Measurements from ENCODE around the gene PTPRM. TPM values are rescaled to one million over a fixed set of nuclear protein-coding genes. Genes with fewer than 3 reads are reported as not detected.

Gene PTPRM
- total RNA-seq, 1 experiment from 2014 or later: 100.0 TPM

DNA sequence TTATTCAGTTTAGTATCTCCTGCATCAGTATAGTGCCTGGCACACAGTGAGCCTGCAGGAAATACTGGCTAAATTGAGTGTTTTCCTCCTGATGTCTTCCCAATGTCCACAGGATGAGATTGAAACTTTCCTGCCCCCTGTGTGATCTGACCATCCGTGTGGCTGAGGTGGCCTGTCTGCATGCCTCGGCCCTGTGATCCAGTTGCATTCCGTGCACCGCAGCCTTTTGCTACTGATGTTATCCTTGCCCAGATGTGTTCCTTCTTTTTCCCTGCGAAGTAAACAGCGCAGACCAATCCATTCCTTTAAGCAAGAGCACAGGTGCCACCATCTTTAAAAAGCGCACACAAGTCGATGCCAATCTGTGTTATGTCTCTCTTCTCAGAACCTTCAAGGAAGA is 462.6 kb downstream of the PTPRM start:
- H3K27me3 ChIP-seq (replicated peaks; ENCODE audit: control insufficient read depth, insufficient read depth, low read length): no peaks in the 10 kb centered on the region
- Mint-ChIP-seq H3K36me3 (ENCODE audit: insufficient read depth, unreplicated experiment) (peaks cover 10% of the 10 kb centered on the region), H3K4me3 (ENCODE audit: unreplicated experiment) (no peak overlapping the region), H3K9me3 (ENCODE audit: unreplicated experiment) (no peaks in the 10 kb centered on the region), H3K27ac (ENCODE audit: unreplicated experiment) (no peak overlapping the region), H3K4me1 (ENCODE audit: low read depth, unreplicated experiment) (peaks cover 12% of the 10 kb centered on the region), H3K27me3 (ENCODE audit: insufficient read depth, unreplicated experiment) (no peaks in the 10 kb centered on the region)
- no peak for DNase-seq
- H3K4me1 ChIP-seq: peaks cover 14% of the 10 kb centered on the region; the same call in 1 of the 2 replicates
- H3K9me3 ChIP-seq: no peaks in the 10 kb centered on the region
- H3K4me3 ChIP-seq (ENCODE audit: low read depth, low read length): no peak overlapping the region
- TF ChIP-seq, protein P1, sequence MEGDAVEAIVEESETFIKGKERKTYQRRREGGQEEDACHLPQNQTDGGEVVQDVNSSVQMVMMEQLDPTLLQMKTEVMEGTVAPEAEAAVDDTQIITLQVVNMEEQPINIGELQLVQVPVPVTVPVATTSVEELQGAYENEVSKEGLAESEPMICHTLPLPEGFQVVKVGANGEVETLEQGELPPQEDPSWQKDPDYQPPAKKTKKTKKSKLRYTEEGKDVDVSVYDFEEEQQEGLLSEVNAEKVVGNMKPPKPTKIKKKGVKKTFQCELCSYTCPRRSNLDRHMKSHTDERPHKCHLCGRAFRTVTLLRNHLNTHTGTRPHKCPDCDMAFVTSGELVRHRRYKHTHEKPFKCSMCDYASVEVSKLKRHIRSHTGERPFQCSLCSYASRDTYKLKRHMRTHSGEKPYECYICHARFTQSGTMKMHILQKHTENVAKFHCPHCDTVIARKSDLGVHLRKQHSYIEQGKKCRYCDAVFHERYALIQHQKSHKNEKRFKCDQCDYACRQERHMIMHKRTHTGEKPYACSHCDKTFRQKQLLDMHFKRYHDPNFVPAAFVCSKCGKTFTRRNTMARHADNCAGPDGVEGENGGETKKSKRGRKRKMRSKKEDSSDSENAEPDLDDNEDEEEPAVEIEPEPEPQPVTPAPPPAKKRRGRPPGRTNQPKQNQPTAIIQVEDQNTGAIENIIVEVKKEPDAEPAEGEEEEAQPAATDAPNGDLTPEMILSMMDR (IDR thresholded peaks at IDR 0.05; ENCODE audit: insufficient read depth in 1 of 2, low read depth in 1 of 2, low read length in 1 of 2, severe bottlenecking in 1 of 2, unreplicated experiment in 1 of 2): no peak
- BruUV-seq (replicated peaks): no TSS peak
- H3K36me3 ChIP-seq (ENCODE audit: control insufficient read depth, insufficient read depth, low read length): no peaks in the 10 kb centered on the region
- ChIA-PET POLR2A (no interaction called here), CTCF (no interaction called here)
- intact Hi-C loops (cut with micrococcal nuclease; ENCODE audit: unreplicated experiment): loop anchor here (10.0 kb wide), 1 partner anchor 45 kb away; no protein-coding TSS in a partner anchor

DNA sequence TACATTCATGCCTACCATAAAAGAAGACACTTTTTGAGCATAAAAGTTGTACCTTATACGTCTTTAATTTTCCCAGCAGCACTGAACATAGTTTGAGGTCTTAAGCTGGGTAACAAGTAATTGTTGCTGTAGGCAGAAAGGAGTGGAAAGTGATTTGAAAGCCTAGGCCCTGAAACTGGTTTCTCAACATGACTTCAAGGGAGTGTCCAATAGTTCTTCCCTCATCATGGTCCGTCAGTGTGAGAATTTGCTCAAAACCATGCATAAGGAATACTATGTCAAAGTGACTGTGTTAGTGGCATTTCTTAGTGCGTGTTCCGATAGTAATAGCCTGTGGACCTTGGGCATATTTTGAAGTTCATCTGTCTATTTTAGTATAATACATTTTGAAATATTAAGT is 463.1 kb downstream of the PTPRM start:
- TF ChIP-seq, protein P1 (IDR thresholded peaks at IDR 0.05; ENCODE audit: insufficient read depth in 1 of 2, low read depth in 1 of 2, low read length in 1 of 2, severe bottlenecking in 1 of 2, unreplicated experiment in 1 of 2): no peak
- Histone ChIP-seq H3K4me1 (peaks cover 10% of the 10 kb centered on the region; the same call in 1 of the 2 replicates), H3K4me3 (ENCODE audit: low read depth, low read length) (no peak overlapping the region), H3K9me3 (no peaks in the 10 kb centered on the region), H3K36me3 (ENCODE audit: control insufficient read depth, insufficient read depth, low read length) (no peaks in the 10 kb centered on the region), H3K27me3 (replicated peaks; ENCODE audit: control insufficient read depth, insufficient read depth, low read length) (no peaks in the 10 kb centered on the region)
- Mint-ChIP-seq H3K27ac (ENCODE audit: unreplicated experiment) (no peak overlapping the region), H3K27me3 (ENCODE audit: insufficient read depth, unreplicated experiment) (no peaks in the 10 kb centered on the region), H3K4me1 (ENCODE audit: low read depth, unreplicated experiment) (peaks cover 12% of the 10 kb centered on the region), H3K4me3 (ENCODE audit: unreplicated experiment) (no peak overlapping the region), H3K36me3 (ENCODE audit: insufficient read depth, unreplicated experiment) (peaks cover 10% of the 10 kb centered on the region), H3K9me3 (ENCODE audit: unreplicated experiment) (no peaks in the 10 kb centered on the region)
- BruUV-seq (replicated peaks): no TSS peak
- ChIA-PET CTCF (no interaction called here), POLR2A (no interaction called here)
- intact Hi-C loops (cut with micrococcal nuclease; ENCODE audit: unreplicated experiment): no loop called here
- DNase-seq: no peak

DNA sequence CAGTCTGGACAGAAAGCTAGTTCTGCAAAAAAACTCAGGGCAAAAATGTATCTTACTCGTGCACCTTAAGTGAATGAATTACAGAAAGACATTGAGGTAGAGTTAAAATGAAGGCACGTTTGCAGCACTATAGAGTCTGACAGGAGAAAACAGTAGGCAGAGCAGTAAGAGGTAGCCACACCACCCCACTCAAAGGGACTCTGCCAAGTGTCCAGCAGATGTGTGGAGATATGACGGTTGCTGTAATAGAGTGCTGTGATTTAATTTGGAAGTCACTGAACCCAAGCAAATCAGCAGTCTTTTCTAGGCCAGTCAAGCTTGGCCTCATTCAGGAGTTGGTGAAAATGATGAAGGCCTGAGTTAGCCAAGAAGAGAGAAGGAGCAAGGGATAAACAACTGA is 464.4 kb downstream of the PTPRM start:
- no peak overlapping the region for H3K4me3 ChIP-seq (ENCODE audit: low read depth, low read length)
- no peaks in the 10 kb centered on the region for H3K27me3 Mint-ChIP-seq (ENCODE audit: insufficient read depth, unreplicated experiment)
- ChIA-PET POLR2A (no interaction called here), CTCF (no interaction called here)
- peaks cover 10% of the 10 kb centered on the region for H3K36me3 Mint-ChIP-seq (ENCODE audit: insufficient read depth, unreplicated experiment)
- intact Hi-C loops (cut with micrococcal nuclease; ENCODE audit: unreplicated experiment): no loop called here
- no peak overlapping the region for H3K4me3 Mint-ChIP-seq (ENCODE audit: unreplicated experiment)
- BruUV-seq (replicated peaks): no TSS peak
- no peak for DNase-seq
- H3K9me3 Mint-ChIP-seq (ENCODE audit: unreplicated experiment): no peaks in the 10 kb centered on the region
- H3K27me3 ChIP-seq (replicated peaks; ENCODE audit: control insufficient read depth, insufficient read depth, low read length): no peaks in the 10 kb centered on the region
- no peaks in the 10 kb centered on the region for H3K36me3 ChIP-seq (ENCODE audit: control insufficient read depth, insufficient read depth, low read length)
- peaks cover 12% of the 10 kb centered on the region for H3K4me1 Mint-ChIP-seq (ENCODE audit: low read depth, unreplicated experiment)
- TF ChIP-seq, protein P1 (IDR thresholded peaks at IDR 0.05; ENCODE audit: insufficient read depth in 1 of 2, low read depth in 1 of 2, low read length in 1 of 2, severe bottlenecking in 1 of 2, unreplicated experiment in 1 of 2): no peak
- H3K9me3 ChIP-seq: no peaks in the 10 kb centered on the region
- no peaks in the 10 kb centered on the region for H3K4me1 ChIP-seq
- no peak overlapping the region for H3K27ac Mint-ChIP-seq (ENCODE audit: unreplicated experiment)

Data from Caco-2 (cell line).